ENCODE measurements around the gene NCOR2.

NCOR2 gene

DNA sequence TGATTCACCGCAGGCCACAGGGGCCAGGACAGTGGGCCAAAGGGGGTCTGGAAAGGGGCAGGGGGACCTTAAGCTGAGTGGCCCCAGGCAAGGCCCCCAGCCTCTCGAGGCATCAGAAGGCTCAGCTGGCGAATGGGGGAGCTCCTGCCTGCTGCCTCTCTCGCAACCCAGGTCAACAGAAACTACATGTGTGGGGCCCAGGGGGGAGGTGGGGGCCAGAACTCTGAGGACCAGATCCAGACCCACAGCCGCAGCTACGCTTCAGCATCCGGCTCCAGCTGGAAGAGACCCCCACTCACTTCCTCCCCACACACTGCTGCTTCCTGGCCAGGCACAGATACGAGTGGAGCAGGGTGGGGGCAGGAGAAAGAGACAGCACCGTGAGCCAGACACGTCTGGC, 46.5 kb downstream of the NCOR2 start:
- no peak for DNase-seq

DNA sequence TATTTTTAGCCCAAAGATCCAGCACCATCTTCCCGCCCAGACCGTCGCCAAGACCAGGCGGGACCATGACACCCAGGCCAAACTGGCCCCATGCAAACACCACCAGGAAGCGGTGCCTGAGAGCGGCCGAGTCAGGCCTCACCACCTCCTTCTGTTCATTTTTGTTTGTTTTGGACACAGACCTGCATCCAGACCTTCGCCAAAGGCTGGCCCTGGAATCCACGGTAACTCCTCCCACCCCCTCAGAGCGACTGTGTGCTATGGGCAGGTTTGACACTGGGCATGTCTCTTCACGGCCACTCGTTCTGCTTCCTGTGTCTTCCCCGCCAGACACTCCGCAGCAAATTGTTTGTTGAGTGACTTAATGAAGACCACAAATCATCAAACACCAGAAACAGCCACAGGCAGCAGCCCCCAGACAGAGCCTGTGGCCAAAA, 47.1 kb downstream of the NCOR2 start:
- peak; percentile 85 for DNase-seq

- no peak for DNase-seq
These were observed 47.7 kb downstream of the NCOR2 start for GRCh38 chr12:124519746-124520145.

GRCh38 chr12:124518051-124518932, 49.1 kb downstream of the NCOR2 start:
- peak; percentile 98 for DNase-seq

Measured in NCI-H446 treated with DMSO at 0.1 percent for 48 hours (cell line).